ENCODE results near the gene ZFAND5. TPM values are rescaled to one million over a fixed set of nuclear protein-coding genes. Genes with fewer than 3 reads are reported as not detected.

Gene ZFAND5
- total and polyA plus RNA-seq, 7 donors, result 49.5 to 307 (median 126) TPM

- DNase-seq, result no peak
- WGBS, 2 donors, result 62 to 85% methylated on average over 4 of the region's 4 CpGs
- Histone ChIP-seq H3K36me3 (no peaks in the 10 kb centered on the region), H3K4me1 (peaks cover 0 to 34% (median 18%) of the 10 kb centered on the region in 4 donors), H3K4me3 (no peak overlapping the region), H3K27ac (no peak overlapping the region), H3K27me3 (no peaks in the 10 kb centered on the region), H3K9me3 (no peaks in the 10 kb centered on the region)
- TF ChIP-seq POLR2AphosphoS5 (IDR thresholded peaks at IDR 0.05), result no peak
- no peak for TF ChIP-seq CTCF (IDR thresholded peaks at IDR 0.05)
- TF ChIP-seq POLR2A (IDR thresholded peaks at IDR 0.05), result no peak
- no peak for TF ChIP-seq EP300 (IDR thresholded peaks at IDR 0.05)
- intact Hi-C loops (cut with DNase I), result loop anchor here (10.0 kb wide), 1 partner anchor 225 kb away; no protein-coding TSS in a partner anchor
Measured at GRCh38 chr9:72309364-72310133, 55.5 kb downstream of the ZFAND5 start.

GRCh38 chr9:72306761-72307160, 58.2 kb downstream of the ZFAND5 start:
- Histone ChIP-seq H3K36me3 (no peaks in the 10 kb centered on the region), H3K27ac (no peak overlapping the region), H3K9me3 (no peaks in the 10 kb centered on the region), H3K27me3 (no peaks in the 10 kb centered on the region), H3K4me3 (no peak overlapping the region), H3K4me1 (peaks cover 0 to 15% (median 6%) of the 10 kb centered on the region in 4 donors)
- intact Hi-C loops (cut with DNase I), result no loop called here
- TF ChIP-seq POLR2AphosphoS5 (IDR thresholded peaks at IDR 0.05) (no peak), CTCF (IDR thresholded peaks at IDR 0.05) (no peak), POLR2A (IDR thresholded peaks at IDR 0.05) (no peak), EP300 (IDR thresholded peaks at IDR 0.05) (no peak)
- no peak for DNase-seq
- 62% methylated on average over 1 of the region's 1 CpG for WGBS, 2 donors

- 12 to 46% methylated on average over 3 of the region's 3 CpGs for WGBS, 2 donors
- H3K4me1 ChIP-seq, result peaks cover 0 to 15% (median 6%) of the 10 kb centered on the region in 4 donors
- H3K4me3 ChIP-seq, result peak overlapping the region in 3 of 4 donors; percentile 9 to 53 (median 40)
- no peaks in the 10 kb centered on the region for H3K9me3 ChIP-seq
- H3K27ac ChIP-seq, result peak overlapping the region; percentile 40 to 90 (median 76)
- intact Hi-C loops (cut with DNase I), result no loop called here
- TF ChIP-seq POLR2A (IDR thresholded peaks at IDR 0.05) (no peak), CTCF (IDR thresholded peaks at IDR 0.05) (no peak), EP300 (IDR thresholded peaks at IDR 0.05) (no peak), POLR2AphosphoS5 (IDR thresholded peaks at IDR 0.05) (no peak)
- no peak for DNase-seq
- H3K36me3 ChIP-seq, result no peaks in the 10 kb centered on the region
- no peaks in the 10 kb centered on the region for H3K27me3 ChIP-seq
Measured at GRCh38 chr9:72305707-72306106, 59.3 kb downstream of the ZFAND5 start.

- H3K4me1 ChIP-seq, result peaks cover 0 to 15% (median 6%) of the 10 kb centered on the region in 4 donors
- no peaks in the 10 kb centered on the region for H3K36me3 ChIP-seq
- no peak for TF ChIP-seq CTCF (IDR thresholded peaks at IDR 0.05)
- TF ChIP-seq EP300 (IDR thresholded peaks at IDR 0.05), result peak in 1 of 4 donors; percentile 59
- TF ChIP-seq POLR2AphosphoS5 (IDR thresholded peaks at IDR 0.05), result peak; percentile 44 to 97 (median 76)
- TF ChIP-seq POLR2A (IDR thresholded peaks at IDR 0.05), result peak; percentile 24 to 28
- no peaks in the 10 kb centered on the region for H3K27me3 ChIP-seq
- no peaks in the 10 kb centered on the region for H3K9me3 ChIP-seq
- H3K27ac ChIP-seq, result peak overlapping the region; percentile 54 to 90 (median 76)
- 2 to 14% methylated on average over 8 of the region's 8 CpGs for WGBS, 2 donors
- peak overlapping the region in 3 of 4 donors; percentile 9 to 53 (median 40) for H3K4me3 ChIP-seq
- peak; percentile 97 for DNase-seq
- intact Hi-C loops (cut with DNase I), result no loop called here
Measured at GRCh38 chr9:72305102-72305546, 59.9 kb downstream of the ZFAND5 start.
